Measurements from ENCODE around the gene SHROOM1. TPM values are rescaled to one million over a fixed set of nuclear protein-coding genes. Genes with fewer than 3 reads are reported as not detected.

Gene SHROOM1
- polyA plus RNA-seq, 1 donor from 2014 or later, result 1.8 TPM

DNA sequence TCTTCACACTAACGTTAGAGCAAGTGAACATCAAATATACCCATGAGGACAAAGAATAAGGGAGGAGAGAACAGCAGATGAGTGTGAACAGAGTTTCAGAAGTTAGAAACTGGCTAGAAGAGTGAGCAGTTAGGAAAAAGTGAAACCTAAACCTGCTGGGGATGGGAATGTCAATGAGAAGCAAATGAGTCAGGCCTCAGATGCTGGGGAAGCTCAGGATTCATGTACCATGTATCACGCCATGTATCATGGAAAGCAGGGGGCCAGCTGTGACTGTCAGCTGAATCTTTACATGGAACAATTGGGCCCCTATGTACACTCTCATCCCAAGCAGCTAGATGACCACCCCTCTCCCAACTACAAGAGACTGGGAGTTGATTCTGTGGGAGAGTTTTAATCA lies 19.6 kb upstream of the SHROOM1 start:
- no peaks in the 10 kb centered on the region for H3K27me3 ChIP-seq (ENCODE audit: insufficient read depth, low read depth, low read length)
- no peaks in the 10 kb centered on the region for H3F3A ChIP-seq (ENCODE audit: insufficient read depth, low read length, poor library complexity, severe bottlenecking)
- no peaks in the 10 kb centered on the region for H3K9me2 ChIP-seq (ENCODE audit: insufficient read depth, low read length)
- H3K9me3 ChIP-seq (ENCODE audit: low read length), result no peaks in the 10 kb centered on the region
- no peaks in the 10 kb centered on the region for H4K20me1 ChIP-seq (ENCODE audit: insufficient read depth)
- no peak overlapping the region for H3K27ac ChIP-seq (ENCODE audit: low read length)
- H2AFZ ChIP-seq (ENCODE audit: low read depth, low read length), result no peak overlapping the region
- H3K36me3 ChIP-seq (ENCODE audit: insufficient read depth, low read length), result no peaks in the 10 kb centered on the region
- TF ChIP-seq MXI1 (conservative IDR thresholded peaks at IDR 0.05; ENCODE audit: poor library complexity, severe bottlenecking) (no peak), TAF1 (IDR thresholded peaks at IDR 0.05; ENCODE audit: low read depth) (no peak), RAD21 (conservative IDR thresholded peaks at IDR 0.05) (no peak)
- no peak overlapping the region for H3K4me3 ChIP-seq (ENCODE audit: low read length)
- no peaks in the 10 kb centered on the region for H3K79me2 ChIP-seq (replicated peaks; ENCODE audit: insufficient read depth, low read length)
- no peak overlapping the region for H3K9ac ChIP-seq (ENCODE audit: low read length)
- no peak overlapping the region for H3K4me2 ChIP-seq (ENCODE audit: low read length)

DNA sequence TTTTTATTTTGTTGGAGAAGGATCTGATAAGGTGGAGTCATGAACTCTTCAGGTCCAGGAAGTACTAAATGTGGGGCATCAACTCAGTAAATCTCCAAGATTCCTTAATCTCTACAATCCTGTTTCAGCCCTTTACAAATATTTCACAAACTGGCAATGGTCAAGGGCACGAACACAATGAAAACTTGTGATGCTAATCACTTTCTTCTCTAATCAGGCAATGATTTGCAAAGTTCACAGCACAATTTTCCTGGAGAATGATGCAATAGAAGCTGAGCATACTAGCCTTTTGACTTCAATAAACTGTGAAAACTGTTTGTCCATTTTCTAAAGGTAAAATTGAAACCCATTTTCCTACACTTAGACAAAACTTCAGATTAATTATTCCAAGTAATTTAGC lies 18.9 kb upstream of the SHROOM1 start:
- Histone ChIP-seq H2AFZ (ENCODE audit: low read depth, low read length) (no peak overlapping the region), H3K36me3 (ENCODE audit: insufficient read depth, low read length) (no peaks in the 10 kb centered on the region), H3K4me3 (ENCODE audit: low read length) (no peak overlapping the region), H3K9ac (ENCODE audit: low read length) (no peak overlapping the region), H3K27ac (ENCODE audit: low read length) (no peak overlapping the region), H3K27me3 (ENCODE audit: insufficient read depth, low read depth, low read length) (no peaks in the 10 kb centered on the region), H3K4me2 (ENCODE audit: low read length) (no peak overlapping the region), H3K79me2 (replicated peaks; ENCODE audit: insufficient read depth, low read length) (no peaks in the 10 kb centered on the region), H4K20me1 (ENCODE audit: insufficient read depth) (no peaks in the 10 kb centered on the region), H3K9me2 (ENCODE audit: insufficient read depth, low read length) (no peaks in the 10 kb centered on the region), H3F3A (ENCODE audit: insufficient read depth, low read length, poor library complexity, severe bottlenecking) (no peaks in the 10 kb centered on the region), H3K9me3 (ENCODE audit: low read length) (no peaks in the 10 kb centered on the region)
- TF ChIP-seq POLR2AphosphoS5 (IDR thresholded peaks at IDR 0.05) (no peak), SMC3 (conservative IDR thresholded peaks at IDR 0.05; ENCODE audit: poor library complexity) (no peak), RAD21 (conservative IDR thresholded peaks at IDR 0.05) (no peak)
- TF ChIP-seq, protein P1, sequence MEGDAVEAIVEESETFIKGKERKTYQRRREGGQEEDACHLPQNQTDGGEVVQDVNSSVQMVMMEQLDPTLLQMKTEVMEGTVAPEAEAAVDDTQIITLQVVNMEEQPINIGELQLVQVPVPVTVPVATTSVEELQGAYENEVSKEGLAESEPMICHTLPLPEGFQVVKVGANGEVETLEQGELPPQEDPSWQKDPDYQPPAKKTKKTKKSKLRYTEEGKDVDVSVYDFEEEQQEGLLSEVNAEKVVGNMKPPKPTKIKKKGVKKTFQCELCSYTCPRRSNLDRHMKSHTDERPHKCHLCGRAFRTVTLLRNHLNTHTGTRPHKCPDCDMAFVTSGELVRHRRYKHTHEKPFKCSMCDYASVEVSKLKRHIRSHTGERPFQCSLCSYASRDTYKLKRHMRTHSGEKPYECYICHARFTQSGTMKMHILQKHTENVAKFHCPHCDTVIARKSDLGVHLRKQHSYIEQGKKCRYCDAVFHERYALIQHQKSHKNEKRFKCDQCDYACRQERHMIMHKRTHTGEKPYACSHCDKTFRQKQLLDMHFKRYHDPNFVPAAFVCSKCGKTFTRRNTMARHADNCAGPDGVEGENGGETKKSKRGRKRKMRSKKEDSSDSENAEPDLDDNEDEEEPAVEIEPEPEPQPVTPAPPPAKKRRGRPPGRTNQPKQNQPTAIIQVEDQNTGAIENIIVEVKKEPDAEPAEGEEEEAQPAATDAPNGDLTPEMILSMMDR (IDR thresholded peaks at IDR 0.05; ENCODE audit: poor library complexity, severe bottlenecking), result no peak
- TF ChIP-seq, protein P2, sequence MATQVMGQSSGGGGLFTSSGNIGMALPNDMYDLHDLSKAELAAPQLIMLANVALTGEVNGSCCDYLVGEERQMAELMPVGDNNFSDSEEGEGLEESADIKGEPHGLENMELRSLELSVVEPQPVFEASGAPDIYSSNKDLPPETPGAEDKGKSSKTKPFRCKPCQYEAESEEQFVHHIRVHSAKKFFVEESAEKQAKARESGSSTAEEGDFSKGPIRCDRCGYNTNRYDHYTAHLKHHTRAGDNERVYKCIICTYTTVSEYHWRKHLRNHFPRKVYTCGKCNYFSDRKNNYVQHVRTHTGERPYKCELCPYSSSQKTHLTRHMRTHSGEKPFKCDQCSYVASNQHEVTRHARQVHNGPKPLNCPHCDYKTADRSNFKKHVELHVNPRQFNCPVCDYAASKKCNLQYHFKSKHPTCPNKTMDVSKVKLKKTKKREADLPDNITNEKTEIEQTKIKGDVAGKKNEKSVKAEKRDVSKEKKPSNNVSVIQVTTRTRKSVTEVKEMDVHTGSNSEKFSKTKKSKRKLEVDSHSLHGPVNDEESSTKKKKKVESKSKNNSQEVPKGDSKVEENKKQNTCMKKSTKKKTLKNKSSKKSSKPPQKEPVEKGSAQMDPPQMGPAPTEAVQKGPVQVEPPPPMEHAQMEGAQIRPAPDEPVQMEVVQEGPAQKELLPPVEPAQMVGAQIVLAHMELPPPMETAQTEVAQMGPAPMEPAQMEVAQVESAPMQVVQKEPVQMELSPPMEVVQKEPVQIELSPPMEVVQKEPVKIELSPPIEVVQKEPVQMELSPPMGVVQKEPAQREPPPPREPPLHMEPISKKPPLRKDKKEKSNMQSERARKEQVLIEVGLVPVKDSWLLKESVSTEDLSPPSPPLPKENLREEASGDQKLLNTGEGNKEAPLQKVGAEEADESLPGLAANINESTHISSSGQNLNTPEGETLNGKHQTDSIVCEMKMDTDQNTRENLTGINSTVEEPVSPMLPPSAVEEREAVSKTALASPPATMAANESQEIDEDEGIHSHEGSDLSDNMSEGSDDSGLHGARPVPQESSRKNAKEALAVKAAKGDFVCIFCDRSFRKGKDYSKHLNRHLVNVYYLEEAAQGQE (IDR thresholded peaks at IDR 0.05; ENCODE audit: borderline replicate concordance), result no peak

DNA sequence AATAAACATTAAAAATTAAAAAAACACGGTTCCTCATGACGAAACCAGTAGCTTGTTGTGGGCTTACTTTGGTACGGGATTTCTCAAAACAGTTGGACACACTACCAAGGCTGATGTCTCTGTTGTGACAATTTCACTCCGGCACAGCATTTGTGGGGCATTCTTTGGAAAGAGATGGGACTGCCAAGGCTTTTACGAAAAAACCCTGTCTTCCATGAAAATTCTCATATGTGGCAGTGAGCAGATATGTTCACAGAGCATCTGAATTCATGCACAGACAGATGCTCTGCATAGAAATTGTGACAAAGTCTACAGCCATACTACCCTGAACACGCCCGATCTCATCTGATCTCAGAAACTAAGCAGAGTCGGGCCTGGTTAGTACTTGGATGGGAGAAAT lies 17.8 kb upstream of the SHROOM1 start:
- Histone ChIP-seq H3K36me3 (ENCODE audit: insufficient read depth, low read length) (no peaks in the 10 kb centered on the region), H3F3A (ENCODE audit: insufficient read depth, low read length, poor library complexity, severe bottlenecking) (no peaks in the 10 kb centered on the region), H4K20me1 (ENCODE audit: insufficient read depth) (no peaks in the 10 kb centered on the region), H3K4me3 (ENCODE audit: low read length) (no peak overlapping the region), H3K9me2 (ENCODE audit: insufficient read depth, low read length) (no peaks in the 10 kb centered on the region), H2AFZ (ENCODE audit: low read depth, low read length) (no peak overlapping the region), H3K27me3 (ENCODE audit: insufficient read depth, low read depth, low read length) (no peaks in the 10 kb centered on the region), H3K27ac (ENCODE audit: low read length) (no peak overlapping the region), H3K9me3 (ENCODE audit: low read length) (no peaks in the 10 kb centered on the region), H3K79me2 (replicated peaks; ENCODE audit: insufficient read depth, low read length) (no peaks in the 10 kb centered on the region), H3K9ac (ENCODE audit: low read length) (no peak overlapping the region), H3K4me2 (ENCODE audit: low read length) (no peak overlapping the region)
- TF ChIP-seq EZH2 (IDR thresholded peaks at IDR 0.05; ENCODE audit: borderline replicate concordance, insufficient read depth, low read length, poor library complexity, severe bottlenecking), result no peak
